OCI-LY7 (cell line): ENCODE data around the gene PHTF1.

Experiments
- EZH2phosphoT487 ChIP-seq: fragments of 200-600 bp; sonication (generic); IDR thresholded peaks from 2 replicates; pipeline ENCODE4 v1.6.1; 2018; ENCODE audit warnings: low read depth, borderline replicate concordance, mild to moderate bottlenecking, mixed run types, antibody characterized with exemption, low read length, moderate library complexity, mixed read lengths
- TF ChIP-seq, protein P1 (sequence below): fragments of 200-600 bp; sonication (generic); conservative IDR thresholded peaks from 2 replicates; pipeline ENCODE4 v1.5.1; 2014; ENCODE audit warnings: mild to moderate bottlenecking, antibody characterized with exemption, low read length, moderate library complexity, mixed read lengths

DNA sequence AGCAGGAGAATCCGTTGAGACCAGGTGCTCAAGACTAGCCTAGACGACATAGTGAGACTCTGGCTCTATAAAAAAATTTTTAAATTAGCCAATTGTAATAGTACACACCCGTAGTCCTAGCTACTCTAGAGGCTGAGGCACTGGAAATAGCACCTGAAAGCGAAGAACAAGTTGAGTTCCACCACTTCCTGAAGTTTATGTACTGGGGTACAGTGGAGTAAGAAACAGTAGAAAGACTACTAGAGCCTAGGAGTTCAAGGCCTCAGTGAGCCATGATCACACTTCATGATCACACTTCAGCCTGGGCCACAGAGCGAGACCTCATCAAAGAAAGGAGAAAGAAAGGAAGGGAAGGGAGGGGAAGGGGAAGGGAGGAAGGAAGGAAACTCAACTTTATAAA, 33.2 kb upstream of the PHTF1 start:
- TF ChIP-seq, protein P1, sequence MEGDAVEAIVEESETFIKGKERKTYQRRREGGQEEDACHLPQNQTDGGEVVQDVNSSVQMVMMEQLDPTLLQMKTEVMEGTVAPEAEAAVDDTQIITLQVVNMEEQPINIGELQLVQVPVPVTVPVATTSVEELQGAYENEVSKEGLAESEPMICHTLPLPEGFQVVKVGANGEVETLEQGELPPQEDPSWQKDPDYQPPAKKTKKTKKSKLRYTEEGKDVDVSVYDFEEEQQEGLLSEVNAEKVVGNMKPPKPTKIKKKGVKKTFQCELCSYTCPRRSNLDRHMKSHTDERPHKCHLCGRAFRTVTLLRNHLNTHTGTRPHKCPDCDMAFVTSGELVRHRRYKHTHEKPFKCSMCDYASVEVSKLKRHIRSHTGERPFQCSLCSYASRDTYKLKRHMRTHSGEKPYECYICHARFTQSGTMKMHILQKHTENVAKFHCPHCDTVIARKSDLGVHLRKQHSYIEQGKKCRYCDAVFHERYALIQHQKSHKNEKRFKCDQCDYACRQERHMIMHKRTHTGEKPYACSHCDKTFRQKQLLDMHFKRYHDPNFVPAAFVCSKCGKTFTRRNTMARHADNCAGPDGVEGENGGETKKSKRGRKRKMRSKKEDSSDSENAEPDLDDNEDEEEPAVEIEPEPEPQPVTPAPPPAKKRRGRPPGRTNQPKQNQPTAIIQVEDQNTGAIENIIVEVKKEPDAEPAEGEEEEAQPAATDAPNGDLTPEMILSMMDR: no peak
- TF ChIP-seq EZH2phosphoT487: no peak
